ENCODE results near the gene LPAR6. TPM values are rescaled to one million over a fixed set of nuclear protein-coding genes. Genes with fewer than 3 reads are reported as not detected.

LPAR6 gene
- total RNA-seq, 1 donor from 2014 or later: 27.2 TPM

DNA sequence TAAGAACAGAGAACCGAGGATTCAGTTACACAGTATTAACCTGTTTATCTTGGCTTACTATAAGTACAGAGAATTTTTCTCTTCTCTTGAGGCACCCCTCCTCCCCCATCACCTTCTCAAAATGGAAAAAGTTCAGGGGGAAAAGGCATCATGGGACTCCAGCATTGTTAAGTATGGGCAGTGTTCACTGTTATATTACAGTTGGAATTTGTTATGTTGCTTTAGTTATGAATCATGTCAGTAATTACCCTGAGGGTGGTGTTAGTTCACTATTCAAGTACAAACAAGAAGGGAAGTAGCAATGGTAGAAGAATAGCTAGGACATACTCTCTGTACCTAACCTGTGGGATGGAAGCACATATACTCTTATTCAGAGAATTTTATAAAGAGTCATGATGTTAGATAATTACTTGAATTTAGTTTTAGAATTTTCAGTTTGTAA, 12.0 kb downstream of the LPAR6 start:
- Mint-ChIP-seq H3K4me3 (ENCODE audit: low read depth) (no peak overlapping the region), H3K36me3 (ENCODE audit: insufficient read depth) (peaks cover 8% of the 10 kb centered on the region), H3K27ac (peak overlapping the region; percentile 51), H3K4me1 (ENCODE audit: low read depth) (peaks cover 41% of the 10 kb centered on the region), H3K27me3 (no peaks in the 10 kb centered on the region), H3K9me3 (ENCODE audit: low read depth) (peaks cover 8% of the 10 kb centered on the region)
- no peak for DNase-seq (ENCODE audit: low spot score, unreplicated experiment)
- TF ChIP-seq CTCF (IDR thresholded peaks at IDR 0.05; ENCODE audit: unreplicated experiment): no peak

DNA sequence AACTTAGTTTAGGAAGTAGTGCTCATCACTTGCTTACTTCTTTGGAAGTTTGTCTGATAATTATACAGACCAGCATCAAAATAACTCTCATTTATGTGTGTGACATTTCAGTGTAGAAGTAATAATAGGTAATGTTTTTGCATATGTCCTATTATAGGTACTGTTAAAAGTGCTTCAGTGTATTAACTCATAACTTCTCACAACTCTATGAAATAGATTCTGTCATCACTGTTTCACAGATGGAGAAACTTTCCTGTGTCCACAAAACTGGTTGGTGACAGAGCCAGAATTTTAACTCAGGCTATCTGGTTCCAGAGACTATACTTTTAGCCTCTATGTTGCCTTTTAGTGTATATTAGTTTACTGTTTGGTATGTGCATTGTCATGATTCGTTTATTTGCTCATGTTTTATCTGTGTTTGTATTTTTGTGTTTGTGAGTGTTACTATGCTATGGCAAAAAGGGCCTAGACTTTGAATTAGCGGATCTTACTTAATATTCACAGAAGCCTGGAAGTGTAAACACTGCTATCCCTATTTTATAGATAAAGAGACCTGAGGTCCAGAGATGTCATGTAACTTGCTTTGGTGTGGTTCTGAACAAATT, 12.7 kb downstream of the LPAR6 start:
- DNase-seq (ENCODE audit: low spot score, unreplicated experiment): no peak
- peak overlapping the region; percentile 90 for H3K27ac Mint-ChIP-seq
- H3K27me3 Mint-ChIP-seq: no peaks in the 10 kb centered on the region
- H3K36me3 Mint-ChIP-seq (ENCODE audit: insufficient read depth): peaks cover 14% of the 10 kb centered on the region
- peaks cover 35% of the 10 kb centered on the region for H3K4me1 Mint-ChIP-seq (ENCODE audit: low read depth)
- peak overlapping the region; percentile 6 for H3K4me3 Mint-ChIP-seq (ENCODE audit: low read depth)
- H3K9me3 Mint-ChIP-seq (ENCODE audit: low read depth): peaks cover 14% of the 10 kb centered on the region
- no peak for TF ChIP-seq CTCF (IDR thresholded peaks at IDR 0.05; ENCODE audit: unreplicated experiment)

DNA sequence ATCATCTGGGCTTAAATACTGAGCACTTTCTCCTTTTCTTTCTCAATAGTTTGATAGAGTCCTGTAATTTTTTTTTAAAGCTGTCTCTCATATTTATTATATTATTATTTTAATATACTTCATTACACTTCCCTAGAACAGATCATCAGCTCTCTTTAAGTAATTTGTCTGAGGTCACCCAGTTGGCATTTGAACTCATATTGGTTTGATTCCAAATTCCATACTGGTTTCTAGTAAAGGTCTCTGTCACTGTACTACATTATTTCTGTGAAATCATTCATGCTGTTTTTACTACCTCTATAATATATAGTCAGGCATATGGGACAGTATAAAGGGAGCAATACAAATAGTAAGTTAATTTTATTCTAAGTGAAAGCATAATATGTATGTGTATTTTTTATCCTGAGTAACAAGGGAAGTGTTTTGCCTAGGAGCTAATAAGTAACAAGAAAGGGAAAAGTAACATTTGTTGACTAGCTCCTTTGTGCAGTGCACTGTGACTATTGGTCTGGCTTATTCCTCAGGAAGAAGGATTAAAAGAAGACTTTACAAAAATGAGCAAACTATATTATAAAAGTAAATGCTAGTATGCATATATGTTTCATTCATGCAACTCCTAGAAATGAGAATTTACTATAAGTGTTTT, 14.3 kb downstream of the LPAR6 start:
- TF ChIP-seq CTCF (IDR thresholded peaks at IDR 0.05; ENCODE audit: unreplicated experiment): no peak
- peaks cover 35% of the 10 kb centered on the region for H3K4me1 Mint-ChIP-seq (ENCODE audit: low read depth)
- H3K27me3 Mint-ChIP-seq: no peaks in the 10 kb centered on the region
- H3K9me3 Mint-ChIP-seq (ENCODE audit: low read depth): peaks cover 17% of the 10 kb centered on the region
- no peak overlapping the region for H3K4me3 Mint-ChIP-seq (ENCODE audit: low read depth)
- no peak for DNase-seq (ENCODE audit: low spot score, unreplicated experiment)
- peak overlapping the region; percentile 85 for H3K27ac Mint-ChIP-seq
- peaks cover 27% of the 10 kb centered on the region for H3K36me3 Mint-ChIP-seq (ENCODE audit: insufficient read depth)

DNA sequence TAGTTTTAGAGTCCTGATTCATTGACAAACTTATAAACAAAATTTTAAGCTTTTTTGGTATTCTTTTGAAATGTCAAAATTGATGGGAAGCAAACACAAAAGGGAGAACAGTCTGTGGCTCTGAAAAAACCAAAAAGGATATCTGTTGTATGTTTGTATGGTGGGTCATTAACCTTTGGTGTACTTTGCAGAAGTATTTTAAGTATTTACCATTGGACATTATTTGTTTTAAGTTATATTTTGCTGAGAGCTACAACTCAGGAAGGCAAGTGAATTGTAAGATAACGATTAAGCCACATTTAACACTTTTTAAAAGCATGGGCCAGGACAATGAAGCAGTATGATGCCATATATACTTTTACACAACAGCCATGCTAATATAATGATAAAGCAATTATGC, 15.2 kb downstream of the LPAR6 start:
- TF ChIP-seq CTCF (IDR thresholded peaks at IDR 0.05; ENCODE audit: unreplicated experiment): no peak
- Mint-ChIP-seq H3K4me3 (ENCODE audit: low read depth) (no peak overlapping the region), H3K4me1 (ENCODE audit: low read depth) (peaks cover 35% of the 10 kb centered on the region), H3K27me3 (no peaks in the 10 kb centered on the region), H3K27ac (peak overlapping the region; percentile 87), H3K9me3 (ENCODE audit: low read depth) (peaks cover 18% of the 10 kb centered on the region), H3K36me3 (ENCODE audit: insufficient read depth) (peaks cover 33% of the 10 kb centered on the region)
- DNase-seq (ENCODE audit: low spot score, unreplicated experiment): no peak

DNA sequence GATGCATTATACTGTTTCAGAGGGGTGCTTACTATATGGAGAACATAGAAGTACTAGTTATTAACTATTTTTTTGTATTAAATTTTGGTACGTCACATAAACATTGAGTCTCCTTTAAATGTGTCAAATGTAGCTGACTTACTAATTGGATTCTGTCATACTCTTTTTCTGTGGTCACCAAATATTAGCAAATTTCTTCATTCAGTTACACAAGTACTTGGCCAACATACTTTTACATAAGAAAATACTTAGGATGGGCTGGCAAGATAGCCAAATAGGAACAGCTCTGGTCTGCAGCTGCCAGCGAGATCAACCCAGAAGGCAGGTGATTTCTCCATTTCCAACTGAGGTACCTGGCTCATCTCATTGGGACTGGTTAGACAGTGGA, 19.2 kb downstream of the LPAR6 start:
- H3K9me3 Mint-ChIP-seq (ENCODE audit: low read depth): peaks cover 24% of the 10 kb centered on the region
- no peak overlapping the region for H3K27ac Mint-ChIP-seq
- H3K4me3 Mint-ChIP-seq (ENCODE audit: low read depth): no peak overlapping the region
- no peak for DNase-seq (ENCODE audit: low spot score, unreplicated experiment)
- H3K27me3 Mint-ChIP-seq: no peaks in the 10 kb centered on the region
- H3K4me1 Mint-ChIP-seq (ENCODE audit: low read depth): peaks cover 13% of the 10 kb centered on the region
- peaks cover 45% of the 10 kb centered on the region for H3K36me3 Mint-ChIP-seq (ENCODE audit: insufficient read depth)
- no peak for TF ChIP-seq CTCF (IDR thresholded peaks at IDR 0.05; ENCODE audit: unreplicated experiment)

Data from progenitor cell of endocrine pancreas (in vitro differentiated cells).